OCI-LY3 (cell line): ENCODE results near the gene SIX1.

Experiments used
- H2AFZ ChIP-seq: fragments of 200-600, 300-600 bp; shearing (Covaris generic); 2 replicates; pipeline ENCODE4 v1.6.0; 2014; ENCODE audit warnings: antibody characterized with exemption, low read depth, low read length
- H3K27ac ChIP-seq: fragments of 200-600, 300-600 bp; sonication (generic); 2 replicates; pipeline ENCODE4 v1.5.1; 2014; ENCODE audit warnings: mild to moderate bottlenecking, low read length, moderate library complexity, mixed read lengths
- H3K27me3 ChIP-seq: fragments of 200-600, 300-600 bp; sonication (generic); 2 replicates; pipeline ENCODE4 v1.6.1; 2014; ENCODE audit warnings: low read depth, low read length, mixed read lengths
- H3K36me3 ChIP-seq: fragments of 200-600, 300-600 bp; sonication (generic); replicated peaks from 2 replicates; pipeline ENCODE3; 2014; ENCODE audit warnings: low read depth, low read length, mixed read lengths
- H3K4me1 ChIP-seq: fragments of 300-600, 200-600 bp; sonication (generic); 2 replicates; pipeline ENCODE4 v1.6.1; 2014; ENCODE audit warnings: low read length, mixed read lengths
- H3K4me2 ChIP-seq: fragments of 200-600, 300-600 bp; sonication (generic); 2 replicates; pipeline ENCODE4 v1.6.1; 2014; ENCODE audit warnings: low read length, mixed read lengths
- H3K4me3 ChIP-seq: fragments of 300-600, 200-600 bp; sonication (generic); 2 replicates; pipeline ENCODE4 v1.5.1; 2014; ENCODE audit warnings: antibody characterized with exemption, mild to moderate bottlenecking, low read length, moderate library complexity
- H3K79me2 ChIP-seq: fragments of 300-600, 200-600 bp; shearing (Covaris generic); 2 replicates; pipeline ENCODE4 v1.6.1; 2014; ENCODE audit warnings: mild to moderate bottlenecking, low read length, mixed read lengths
- H3K9ac ChIP-seq: fragments of 300-600, 200-600 bp; shearing (Covaris generic); 2 replicates; pipeline ENCODE4 v1.6.0; 2014; ENCODE audit warnings: mild to moderate bottlenecking, low read length, moderate library complexity
- H3K9me3 ChIP-seq: fragments of 200-600, 300-600 bp; shearing (Covaris generic); 2 replicates; pipeline ENCODE4 v1.6.1; 2014; ENCODE audit warnings: low read length, mixed read lengths; ENCODE audit not compliant: insufficient read depth
- H4K20me1 ChIP-seq: fragments of 200-600, 300-600 bp; sonication (generic); 2 replicates; pipeline ENCODE4 v1.6.1; 2016; ENCODE audit warnings: low read length, mixed read lengths; ENCODE audit not compliant: insufficient read depth
- EZH2phosphoT487 ChIP-seq: fragments of 200-600 bp; shearing (Covaris generic); IDR thresholded peaks from 2 replicates; pipeline ENCODE4 v1.6.1; 2018; ENCODE audit warnings: antibody characterized with exemption, mixed run types, low read depth
- TF ChIP-seq, protein P1 (sequence below): fragments of 200-600, 300-600 bp; sonication (generic); IDR thresholded peaks from 2 replicates; pipeline ENCODE4 v1.5.1; 2014; ENCODE audit warnings: antibody characterized with exemption, low read length, low read depth

Gene SIX1

DNA sequence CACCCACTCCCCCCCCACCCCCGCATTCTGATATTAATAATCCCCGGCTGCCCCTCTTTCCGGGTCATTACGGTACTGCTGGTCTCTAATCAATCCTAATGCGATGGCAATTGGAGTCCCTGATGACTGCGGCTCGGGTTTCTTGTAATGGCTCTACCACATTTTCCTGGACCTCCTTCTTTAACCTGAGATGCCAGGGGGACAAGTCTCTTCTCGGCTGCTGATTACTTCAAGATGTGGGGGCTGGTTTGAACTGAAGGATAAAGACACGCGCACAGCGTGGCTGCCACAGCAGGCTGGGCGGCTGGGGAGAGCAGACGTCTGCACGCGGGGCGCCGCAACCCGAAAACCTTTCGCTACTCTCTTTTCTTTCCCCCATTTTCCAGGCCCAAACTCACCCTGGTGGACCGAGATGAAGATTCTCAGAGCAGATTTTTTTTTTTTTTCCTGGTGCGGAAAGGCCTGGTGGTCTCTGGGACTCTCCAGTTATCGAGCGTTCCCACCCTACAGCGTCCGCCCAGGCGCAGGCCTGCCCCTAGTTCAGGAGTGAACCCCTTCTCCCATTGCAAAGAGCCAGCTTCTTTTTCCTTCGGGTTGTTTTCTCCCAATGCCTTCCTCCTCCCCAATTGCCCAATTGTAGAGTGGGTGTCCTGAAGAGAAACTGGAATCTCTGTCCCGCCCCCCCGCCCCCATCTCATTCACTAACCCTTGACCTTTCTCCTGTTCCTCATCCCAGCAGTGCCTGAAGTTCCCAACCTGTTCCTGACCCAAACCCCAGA is 6.0 kb upstream of the SIX1 start:
- Histone ChIP-seq H3K27me3 (0 out of 2 replicates have a peak, but pooled peaks cover 3% of the 10 kb centered on the region), H3K36me3 (no peaks in the 10 kb centered on the region), H3K27ac (no peak overlapping the region), H3K4me2 (no peak overlapping the region), H3K9ac (no peak overlapping the region), H2AFZ (no peak overlapping the region), H4K20me1 (no peaks in the 10 kb centered on the region), H3K4me3 (no peak overlapping the region), H3K4me1 (peaks cover 17% of the 10 kb centered on the region), H3K9me3 (no peaks in the 10 kb centered on the region), H3K79me2 (no peaks in the 10 kb centered on the region)
- TF ChIP-seq EZH2phosphoT487: no peak
- TF ChIP-seq, protein P1, sequence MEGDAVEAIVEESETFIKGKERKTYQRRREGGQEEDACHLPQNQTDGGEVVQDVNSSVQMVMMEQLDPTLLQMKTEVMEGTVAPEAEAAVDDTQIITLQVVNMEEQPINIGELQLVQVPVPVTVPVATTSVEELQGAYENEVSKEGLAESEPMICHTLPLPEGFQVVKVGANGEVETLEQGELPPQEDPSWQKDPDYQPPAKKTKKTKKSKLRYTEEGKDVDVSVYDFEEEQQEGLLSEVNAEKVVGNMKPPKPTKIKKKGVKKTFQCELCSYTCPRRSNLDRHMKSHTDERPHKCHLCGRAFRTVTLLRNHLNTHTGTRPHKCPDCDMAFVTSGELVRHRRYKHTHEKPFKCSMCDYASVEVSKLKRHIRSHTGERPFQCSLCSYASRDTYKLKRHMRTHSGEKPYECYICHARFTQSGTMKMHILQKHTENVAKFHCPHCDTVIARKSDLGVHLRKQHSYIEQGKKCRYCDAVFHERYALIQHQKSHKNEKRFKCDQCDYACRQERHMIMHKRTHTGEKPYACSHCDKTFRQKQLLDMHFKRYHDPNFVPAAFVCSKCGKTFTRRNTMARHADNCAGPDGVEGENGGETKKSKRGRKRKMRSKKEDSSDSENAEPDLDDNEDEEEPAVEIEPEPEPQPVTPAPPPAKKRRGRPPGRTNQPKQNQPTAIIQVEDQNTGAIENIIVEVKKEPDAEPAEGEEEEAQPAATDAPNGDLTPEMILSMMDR: no peak

DNA sequence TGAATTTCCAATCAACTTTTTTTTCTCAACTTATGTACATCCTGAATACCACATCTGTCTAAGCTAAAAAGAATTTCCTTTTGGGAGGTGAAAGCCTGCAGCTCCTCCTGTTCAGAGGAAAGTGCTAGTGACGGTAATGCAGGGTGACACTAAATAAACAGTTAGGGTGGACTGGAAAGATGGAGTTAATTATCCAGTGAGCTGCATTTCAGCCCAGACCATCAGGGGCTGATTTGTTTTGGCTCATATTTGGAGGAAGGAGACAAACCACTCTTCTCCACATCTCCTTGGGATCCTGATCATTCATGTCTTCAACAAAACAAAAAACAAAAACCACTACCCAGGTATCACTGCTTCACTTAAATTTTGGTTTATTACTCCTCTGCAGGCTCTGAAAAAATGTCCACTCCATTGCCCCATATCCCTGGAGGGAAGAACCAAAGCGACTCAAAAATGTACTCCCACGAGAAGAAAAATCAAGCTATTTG is 5.1 kb upstream of the SIX1 start:
- Histone ChIP-seq H3K36me3 (no peaks in the 10 kb centered on the region), H4K20me1 (no peaks in the 10 kb centered on the region), H3K79me2 (no peaks in the 10 kb centered on the region), H3K4me2 (no peak overlapping the region), H3K9ac (no peak overlapping the region), H2AFZ (no peak overlapping the region), H3K27ac (no peak overlapping the region), H3K27me3 (0 out of 2 replicates have a peak, but pooled peaks cover 3% of the 10 kb centered on the region), H3K4me1 (peaks cover 12% of the 10 kb centered on the region), H3K4me3 (no peak overlapping the region), H3K9me3 (no peaks in the 10 kb centered on the region)
- TF ChIP-seq, protein P1: no peak
- no peak for TF ChIP-seq EZH2phosphoT487

DNA sequence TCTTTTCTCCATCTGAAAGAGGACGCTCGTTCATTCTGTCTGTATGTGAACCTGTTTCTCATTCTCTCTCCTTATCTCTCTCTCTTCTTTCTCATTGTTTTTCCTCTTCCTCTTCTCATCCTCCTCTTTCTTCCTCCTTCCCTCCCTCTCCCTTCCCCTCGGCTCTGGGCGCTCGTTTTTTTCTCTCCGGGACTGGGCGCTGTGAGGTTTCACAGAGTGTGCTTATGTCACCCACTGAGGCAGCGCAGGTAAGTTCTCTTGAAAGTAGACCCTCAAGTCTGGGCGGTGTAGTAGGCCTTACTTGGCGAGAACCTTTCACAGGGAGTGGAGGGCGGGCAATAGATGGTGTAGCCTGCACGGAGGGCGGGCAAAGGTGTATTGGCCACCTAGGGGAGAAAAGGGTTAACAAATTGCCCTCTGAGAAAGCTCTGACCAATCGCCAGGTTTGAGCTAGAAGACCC is 4.5 kb upstream of the SIX1 start:
- Histone ChIP-seq H3K27ac (no peak overlapping the region), H4K20me1 (no peaks in the 10 kb centered on the region), H3K4me2 (no peak overlapping the region), H3K27me3 (0 out of 2 replicates have a peak, but pooled peaks cover 3% of the 10 kb centered on the region), H3K4me3 (no peak overlapping the region), H3K79me2 (no peaks in the 10 kb centered on the region), H3K36me3 (no peaks in the 10 kb centered on the region), H2AFZ (no peak overlapping the region), H3K9me3 (no peaks in the 10 kb centered on the region), H3K9ac (no peak overlapping the region), H3K4me1 (peaks cover 12% of the 10 kb centered on the region)
- TF ChIP-seq, protein P1: no peak
- no peak for TF ChIP-seq EZH2phosphoT487
